HepG2 (cell line): ENCODE results near the gene CACNA1D. TPM values are rescaled to one million over a fixed set of nuclear protein-coding genes. Genes with fewer than 3 reads are reported as not detected.

Experiments
- CBX1 ChIP-seq: IDR thresholded peaks from one replicate; pipeline ENCODE4 v1.6.1; 2016; ENCODE audit warnings: antibody characterized with exemption, low read depth
- DBP ChIP-seq: sonication (generic); formaldehyde crosslinking; IDR thresholded peaks from 2 replicates; pipeline ENCODE4 v1.4.0; 2020; ENCODE audit warnings: missing genetic modification reagents; ENCODE audit errors: not compliant biosample characterization
- DDIT3 ChIP-seq: sonication (generic); formaldehyde crosslinking; IDR thresholded peaks from 2 replicates; pipeline ENCODE4 v1.4.0; 2020; ENCODE audit warnings: mild to moderate bottlenecking, missing genetic modification reagents
- ELF1 ChIP-seq: sonication (generic); formaldehyde crosslinking; IDR thresholded peaks from 2 replicates; pipeline ENCODE4 v1.4.0; 2020; ENCODE audit warnings: missing genetic modification reagents
- GTF2F1 ChIP-seq: fragments of 150-350 bp; IDR thresholded peaks from 2 replicates; pipeline ENCODE4 v1.6.1; 2014; ENCODE audit warnings: low read length
- HDAC2 ChIP-seq: sonication (generic); formaldehyde crosslinking; IDR thresholded peaks from 2 replicates; pipeline ENCODE4 v1.4.0; 2020; ENCODE audit warnings: missing genetic modification reagents
- HNF4A ChIP-seq: sonication (generic); formaldehyde crosslinking; IDR thresholded peaks from 2 replicates; pipeline ENCODE4 v1.4.0; 2020; ENCODE audit warnings: missing genetic modification reagents
- HOXD1 ChIP-seq: sonication (generic); formaldehyde crosslinking; IDR thresholded peaks from 2 replicates; pipeline ENCODE4 v1.5.0; 2020; ENCODE audit warnings: missing genetic modification reagents
- KDM1A ChIP-seq: IDR thresholded peaks from 2 replicates; pipeline ENCODE4 v1.6.1; 2016; ENCODE audit warnings: missing compliant biosample characterization
- KLF15 ChIP-seq: sonication (generic); formaldehyde crosslinking; IDR thresholded peaks from 2 replicates; pipeline ENCODE4 v1.8.1; 2023; ENCODE audit warnings: borderline replicate concordance, mild to moderate bottlenecking, inconsistent platforms, missing genetic modification reagents, mixed read lengths
- MIXL1 ChIP-seq: IDR thresholded peaks from 2 replicates; pipeline ENCODE4 v1.6.1; 2016
- MTA1 ChIP-seq: sonication (generic); formaldehyde crosslinking; IDR thresholded peaks from 2 replicates; pipeline ENCODE4 v1.4.0; 2020; ENCODE audit warnings: missing genetic modification reagents, mild to moderate bottlenecking, borderline replicate concordance
- PAX8 ChIP-seq: sonication (generic); formaldehyde crosslinking; IDR thresholded peaks from 2 replicates; pipeline ENCODE4 v1.8.0; 2022; ENCODE audit warnings: mild to moderate bottlenecking, missing genetic modification reagents, borderline replicate concordance
- PLSCR1 ChIP-seq: sonication (generic); formaldehyde crosslinking; IDR thresholded peaks from 2 replicates; pipeline ENCODE4 v1.5.0; 2020; ENCODE audit warnings: missing genetic modification reagents, mild to moderate bottlenecking, borderline replicate concordance
- POLR2AphosphoS5 ChIP-seq: IDR thresholded peaks from 2 replicates; pipeline ENCODE4 v1.6.1; 2012; ENCODE audit warnings: low read depth, low read length
- PPARG ChIP-seq: conservative IDR thresholded peaks from 2 replicates; pipeline ENCODE4 v1.6.1; 2016; ENCODE audit warnings: missing biosample characterization, missing genetic modification reagents
- RXRB ChIP-seq: IDR thresholded peaks from 2 replicates; pipeline ENCODE4 v1.6.1; 2016; ENCODE audit warnings: borderline replicate concordance, missing genetic modification reagents, missing compliant biosample characterization
- SOX6 ChIP-seq, 2 experiments: fragments of 450-650 bp in 1 of 2; sonication (generic) in 1 of 2; formaldehyde crosslinking in 1 of 2; IDR thresholded peaks; 2 replicates each; pipeline versions ENCODE4 v1.4.0 to v1.6.1; 2017 to 2020; ENCODE audit warnings: antibody characterized with exemption in 1 of 2, mild to moderate bottlenecking in 1 of 2, missing genetic modification reagents in 1 of 2
- SP5 ChIP-seq: IDR thresholded peaks from 2 replicates; pipeline ENCODE4 v1.6.1; 2016; ENCODE audit warnings: low read depth, borderline replicate concordance
- TP53 ChIP-seq: sonication (generic); formaldehyde crosslinking; conservative IDR thresholded peaks from 2 replicates; pipeline ENCODE4 v1.4.0; 2020; ENCODE audit warnings: missing genetic modification reagents
- ZBTB34 ChIP-seq: sonication (generic); formaldehyde crosslinking; IDR thresholded peaks from 2 replicates; pipeline ENCODE4 v1.8.0; 2022; ENCODE audit warnings: mild to moderate bottlenecking, missing genetic modification reagents
- ZC3H13 ChIP-seq: sonication (generic); formaldehyde crosslinking; IDR thresholded peaks from 2 replicates; pipeline ENCODE4 v1.8.1; 2023; ENCODE audit warnings: mild to moderate bottlenecking, missing genetic modification reagents, moderate library complexity
- ZKSCAN5 ChIP-seq: sonication (generic); formaldehyde crosslinking; IDR thresholded peaks from 2 replicates; pipeline ENCODE4 v1.5.1; 2020; ENCODE audit warnings: mild to moderate bottlenecking, missing genetic modification reagents
- ZNF431 ChIP-seq: sonication (generic); formaldehyde crosslinking; IDR thresholded peaks from 2 replicates; pipeline ENCODE4 v1.9.0; 2022; ENCODE audit warnings: missing genetic modification reagents, low read depth, mild to moderate bottlenecking, borderline replicate concordance
- ZNF432 ChIP-seq: sonication (generic); formaldehyde crosslinking; IDR thresholded peaks from 2 replicates; pipeline ENCODE4 v1.5.0; 2020; ENCODE audit warnings: missing genetic modification reagents, mild to moderate bottlenecking, borderline replicate concordance
- ZNF446 ChIP-seq: sonication (generic); formaldehyde crosslinking; IDR thresholded peaks from 2 replicates; pipeline ENCODE4 v1.5.0; 2020; ENCODE audit warnings: mild to moderate bottlenecking, missing genetic modification reagents
- ZNF703 ChIP-seq: sonication (generic); formaldehyde crosslinking; IDR thresholded peaks from 2 replicates; pipeline ENCODE4 v1.5.1; 2020; ENCODE audit warnings: missing genetic modification reagents, mild to moderate bottlenecking, moderate library complexity, borderline replicate concordance
- polyA plus RNA-seq, 8 experiments: library from polyadenylated mRNA; depleted of rRNA in 3 of 8; stranded (reverse) in 7 of 8; unstranded in 1 of 8; fragments of >200 nt; fragmentation: Illumina TruSeq in 4 of 8; extraction: Trizol in 4 of 8; gene quantifications; 2 replicates each; pipeline versions ENCODE4 v1.2.1 to v1.2.3, GENCODE V29; 2011 to 2016; ENCODE audit warnings: low read depth in 4 of 8, missing spikeins in 1 of 8, mixed read lengths in 1 of 8; ENCODE audit not compliant: insufficient read depth in 1 of 8
- total RNA-seq, 5 experiments: library from RNA; depleted of rRNA; stranded (reverse); fragments of >200 nt; fragmentation: Illumina TruSeq; extraction: Trizol; gene quantifications; 2 replicates each; pipeline ENCODE4 v1.2.3, GENCODE V29; 2016; ENCODE audit warnings: low read depth in 1 of 5

The CACNA1D gene
- total and polyA plus RNA-seq, 2 of the 13 experiments (the other 11 are each of a cell fraction or from before 2014, with no cell fraction given), result 0.26 to 0.38 TPM

- no peak for TF ChIP-seq PLSCR1 (CRISPR knock-in tag)
- TF ChIP-seq PAX8 (CRISPR knock-in tag), result no peak
- TF ChIP-seq PPARG (CRISPR knock-in tag), result peak; percentile 78
- TF ChIP-seq HNF4A, result peak; percentile 95
- TF ChIP-seq KLF15 (CRISPR knock-in tag), result 0 out of 2 replicates have a peak, but pooled peaks have one; percentile 21
- TF ChIP-seq RXRB (CRISPR knock-in tag), result peak; percentile 90
- peak; percentile 74; the same call in 1 of the 2 replicates for TF ChIP-seq MTA1
- TF ChIP-seq DDIT3 (CRISPR knock-in tag), result no peak
- peak; percentile 56; the same call in 1 of the 2 replicates for TF ChIP-seq HDAC2 (CRISPR knock-in tag)
- TF ChIP-seq CBX1, result no peak
- TF ChIP-seq ZNF432 (CRISPR knock-in tag), result no peak
- TF ChIP-seq HOXD1 (CRISPR knock-in tag), result peak; percentile 15; the same call in 1 of the 2 replicates
- peak; percentile 31; the same call in 1 of the 2 replicates for TF ChIP-seq POLR2AphosphoS5
- peak; percentile 51 for TF ChIP-seq MIXL1
- TF ChIP-seq TP53 (CRISPR knock-in tag), result peak; percentile 64; the same call in 1 of the 2 replicates
- TF ChIP-seq SOX6 (IDR thresholded peaks at IDR 0.05), result no peak
- TF ChIP-seq SOX6 (CRISPR knock-in tag; IDR thresholded peaks at IDR 0.05), result peak; percentile 84
- peak; percentile 13; the same call in 1 of the 2 replicates for TF ChIP-seq ZNF446 (CRISPR knock-in tag)
- TF ChIP-seq SP5 (CRISPR knock-in tag), result 0 out of 2 replicates have a peak, but pooled peaks have one; percentile 35
- TF ChIP-seq ZBTB34 (CRISPR knock-in tag), result no peak
- TF ChIP-seq DBP, result peak; percentile 9
- TF ChIP-seq ELF1, result peak; percentile 27; the same call in 1 of the 2 replicates
- TF ChIP-seq ZNF431 (CRISPR knock-in tag), result peak; percentile 25; the same call in 1 of the 2 replicates
- TF ChIP-seq ZNF703 (CRISPR knock-in tag), result peak; percentile 92; the same call in 1 of the 2 replicates
- no peak for TF ChIP-seq GTF2F1
- no peak for TF ChIP-seq ZKSCAN5 (CRISPR knock-in tag)
- TF ChIP-seq ZC3H13 (CRISPR knock-in tag), result peak; percentile 26; the same call in 1 of the 2 replicates
- TF ChIP-seq KDM1A (CRISPR knock-in tag), result 0 out of 2 replicates have a peak, but pooled peaks have one; percentile 37
Observed at GRCh38 chr3:53843195-53844177, 349.1 kb downstream of the CACNA1D start (continued).
